ENCODE measurements around the gene DUSP2. TPM values are rescaled to one million over a fixed set of nuclear protein-coding genes. Genes with fewer than 3 reads are reported as not detected.

The DUSP2 gene
- total and polyA plus RNA-seq, 7 donors, result 0.64 to 5.8 (median 2.4) TPM

DNA sequence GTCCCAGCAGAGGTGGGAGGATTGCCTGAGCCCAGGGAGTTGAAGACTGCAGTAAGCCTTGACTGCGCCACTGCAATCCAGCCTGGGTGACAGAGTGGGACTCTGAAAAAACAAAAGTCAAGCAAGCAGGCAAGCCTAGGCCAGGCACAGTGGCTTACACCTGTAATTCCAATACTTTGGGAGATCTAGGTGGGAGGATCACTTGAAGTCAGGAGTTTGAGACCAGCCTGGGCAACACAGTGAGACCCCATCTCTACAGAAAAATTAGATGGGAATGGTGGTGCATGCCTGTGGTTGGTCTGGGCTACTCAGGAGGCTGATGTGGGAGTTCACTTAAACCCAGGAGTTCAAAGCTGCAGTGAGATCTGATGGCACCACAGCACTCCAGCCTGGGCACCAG, 34.8 kb upstream of the DUSP2 start:
- peaks cover 3 to 27% of the 10 kb centered on the region in 2 donors for H3K36me3 ChIP-seq (ENCODE audit: insufficient read depth in 1 of 2, low read depth in 1 of 2)
- 97 to 100% (median 100%) methylated on average over 1 of the region's 1 CpG for WGBS, 3 donors

DNA sequence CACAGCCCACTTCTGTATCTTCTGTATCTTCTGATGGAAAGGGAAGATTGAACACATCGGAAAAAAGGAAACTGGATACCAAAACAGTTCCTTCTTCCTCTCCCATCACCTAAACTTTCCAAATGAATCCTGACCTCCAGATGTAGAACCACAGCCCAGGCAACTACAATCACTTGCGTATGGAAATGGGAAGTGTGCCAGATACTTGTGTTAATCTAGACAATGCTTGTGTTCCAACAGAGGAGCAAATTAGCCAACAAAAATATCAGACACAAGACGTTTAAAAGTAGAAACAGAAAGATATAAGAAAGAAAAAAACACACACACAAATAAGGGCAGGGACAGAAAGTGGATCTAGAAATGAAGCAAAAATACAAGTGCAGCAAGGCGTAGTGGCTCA, 31.4 kb upstream of the DUSP2 start:
- Histone ChIP-seq H3K27me3 (ENCODE audit: insufficient read depth in 3 of 3, low read length in 2 of 3) (no peaks in the 10 kb centered on the region), H3K9me3 (no peaks in the 10 kb centered on the region), H3K36me3 (ENCODE audit: insufficient read depth in 1 of 2, low read depth in 1 of 2) (peaks cover 0 to 7% of the 10 kb centered on the region in 2 donors), H3K27ac (no peak overlapping the region), H3K4me1 (peaks cover 26% of the 10 kb centered on the region), H3K4me3 (no peak overlapping the region)
- no peak for TF ChIP-seq CTCF (IDR thresholded peaks at IDR 0.05)
- ATAC-seq (no peak), DNase-seq (no peak)
- 55 to 73% (median 71%) methylated on average over 4 of the region's 4 CpGs for WGBS, 3 donors
- intact Hi-C loops (cut with DNase I), result loop anchor here in 1 of 2 donors (10.0 kb wide), 1 partner anchor 152 kb away; no protein-coding TSS in a partner anchor

More for the DNA sequence above, 34.8 kb upstream of the DUSP2 start:
- no peaks in the 10 kb centered on the region for H3K27me3 ChIP-seq (ENCODE audit: insufficient read depth in 3 of 3, low read length in 2 of 3)
- peaks cover 21% of the 10 kb centered on the region for H3K4me1 ChIP-seq
- no peak overlapping the region for H3K27ac ChIP-seq
- no peak overlapping the region for H3K4me3 ChIP-seq
- H3K9me3 ChIP-seq, result no peaks in the 10 kb centered on the region
- ATAC-seq (no peak), DNase-seq (no peak)
- intact Hi-C loops (cut with DNase I), result no loop called here
- TF ChIP-seq CTCF (IDR thresholded peaks at IDR 0.05), result no peak

- Histone ChIP-seq H3K4me3 (no peak overlapping the region), H3K36me3 (ENCODE audit: insufficient read depth in 1 of 2, low read depth in 1 of 2) (peaks cover 0 to 5% of the 10 kb centered on the region in 2 donors), H3K27ac (peak overlapping the region; percentile 61), H3K4me1 (peaks cover 26% of the 10 kb centered on the region), H3K27me3 (ENCODE audit: insufficient read depth in 3 of 3, low read length in 2 of 3) (no peaks in the 10 kb centered on the region), H3K9me3 (no peaks in the 10 kb centered on the region)
- peak; percentile 53 to 74 (median 65) for ATAC-seq
- TF ChIP-seq CTCF (IDR thresholded peaks at IDR 0.05), result no peak
- intact Hi-C loops (cut with DNase I), result loop anchor here in 1 of 2 donors (10.0 kb wide), 1 partner anchor 151 kb away; no protein-coding TSS in a partner anchor
- DNase-seq, result no peak
- WGBS, 3 donors, result 53 to 68% (median 64%) methylated on average over 6 of the region's 6 CpGs
Measured at GRCh38 chr2:96175951-96176350, 30.7 kb upstream of the DUSP2 start.

DNA sequence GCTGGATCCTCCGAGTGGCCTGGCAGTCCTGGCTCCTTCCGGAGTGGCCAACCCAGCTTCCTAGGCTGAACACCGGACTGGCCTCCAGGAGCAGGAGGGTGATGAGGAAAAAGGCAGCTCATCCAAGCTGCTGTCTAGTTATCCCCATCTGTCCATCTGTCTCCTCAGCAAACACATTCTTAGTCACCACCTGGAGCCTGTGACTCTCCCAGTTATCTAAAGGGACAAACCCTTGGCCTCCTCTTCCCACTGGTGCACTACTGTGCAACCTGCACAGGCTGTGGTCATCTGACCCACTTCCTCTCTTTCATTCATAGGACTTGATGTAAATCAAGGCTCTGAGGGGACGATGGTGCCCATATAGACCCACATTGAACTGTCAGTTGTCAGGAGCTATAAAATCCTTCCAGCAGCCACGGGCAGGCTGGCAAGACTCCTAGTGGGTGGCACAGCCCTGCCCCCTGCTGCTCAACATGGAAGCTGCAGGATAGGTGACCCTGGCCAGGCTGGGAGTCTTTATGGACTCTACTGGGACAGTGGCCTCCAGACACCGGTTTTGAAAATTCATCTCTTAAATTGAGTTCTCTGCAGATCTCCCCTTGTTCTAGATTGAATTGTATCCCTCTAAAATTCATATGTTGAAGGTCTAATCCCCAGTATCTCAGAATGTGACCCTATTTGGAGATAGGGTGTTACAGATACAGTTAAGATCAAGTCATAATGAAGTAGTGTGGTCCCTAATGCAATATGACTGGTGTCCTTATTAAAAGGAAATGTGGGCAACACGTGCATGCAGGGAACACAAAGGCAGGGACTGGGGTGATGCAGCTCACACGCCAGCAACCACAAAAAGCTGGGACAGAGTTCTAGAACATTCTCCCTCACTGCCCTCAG, 29.3 kb upstream of the DUSP2 start:
- Histone ChIP-seq H3K36me3 (ENCODE audit: insufficient read depth in 1 of 2, low read depth in 1 of 2) (peaks cover 0 to under 1% of the 10 kb centered on the region in 2 donors), H3K27me3 (ENCODE audit: insufficient read depth in 3 of 3, low read length in 2 of 3) (no peaks in the 10 kb centered on the region), H3K9me3 (no peaks in the 10 kb centered on the region), H3K27ac (peak overlapping the region; percentile 26), H3K4me1 (peaks cover 22% of the 10 kb centered on the region), H3K4me3 (no peak overlapping the region)
- TF ChIP-seq CTCF (IDR thresholded peaks at IDR 0.05), result peak; percentile 93
- 39 to 45% (median 41%) methylated on average over 8 of the region's 8 CpGs for WGBS, 3 donors
- ATAC-seq, result peak; percentile 82 to 90 (median 86)
- DNase-seq, result peak; percentile 64 to 87
- intact Hi-C loops (cut with DNase I), result loop anchor here (5.0 to 10.0 kb wide), 2 partner anchors 37 to 150 kb away; partner anchors contain the start of gene ASTL (in 2 of the 2)
